A549 treated with AZD9567 at 1 μM for 4 hours (cell line): ENCODE measurements around the gene GKN2. TPM values are rescaled to one million over a fixed set of nuclear protein-coding genes. Genes with fewer than 3 reads are reported as not detected.

Source experiments
- total RNA-seq: library from RNA; stranded (reverse); fragments of 200-300 nt; extraction: Qiagen RNA extraction; gene quantifications from 5 replicates; pipeline ENCODE4 v1.2.3, GENCODE V29; 2022; ENCODE audit not compliant: insufficient read depth

GKN2 gene, protein sequence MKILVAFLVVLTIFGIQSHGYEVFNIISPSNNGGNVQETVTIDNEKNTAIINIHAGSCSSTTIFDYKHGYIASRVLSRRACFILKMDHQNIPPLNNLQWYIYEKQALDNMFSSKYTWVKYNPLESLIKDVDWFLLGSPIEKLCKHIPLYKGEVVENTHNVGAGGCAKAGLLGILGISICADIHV
- 1.6 to 2.8 TPM (median 2.3 TPM) in 4 of 5 replicates, not detected in the other for total RNA-seq

GRCh38 chr2:68952887-68953521 lies at the start of gene GKN2:
GKN2 (minus strand) TSS chr2:68952893; CDS start chr2:68952861, 32 bp downstream.

GRCh38 chr2:68974251-68974650 lies 21.6 kb upstream of the GKN2 start, which contains the start of gene GKN1:
GKN1 (plus strand) TSS chr2:68974636; CDS start chr2:68974678, 42 bp downstream.

Other genes starting within 250 kb of the GKN2 start
- 0.14 to 0.29 TPM (median 0.25 TPM) in 4 of 5 replicates, not detected in the other for gene ARHGAP25, start 218.1 kb downstream of the GKN2 start, total RNA-seq
- not detected in 5 replicates for gene BMP10, start 81.5 kb downstream of the GKN2 start, total RNA-seq
- 0.45 to 0.66 TPM (median 0.50 TPM) in 4 of 5 replicates, not detected in the other for gene GKN1, start 21.7 kb upstream of the GKN2 start, total RNA-seq
- 106 to 133 TPM (median 127 TPM) in 5 replicates for gene ANTXR1, start 60.3 kb upstream of the GKN2 start, total RNA-seq